RPMI7951 (cell line): ENCODE results near the gene ADARB2. TPM values are rescaled to one million over a fixed set of nuclear protein-coding genes. Genes with fewer than 3 reads are reported as not detected.
"Not testable (repeated sequence)": the region's sequence is repeated elsewhere in the genome, so short reads cannot be mapped to it uniquely, and the experiment has no call there.

ENCODE experiments used
- DNase-seq: peaks from one replicate; pipeline ENCODE4 v3.0.0-alpha.2; 2012; ENCODE audit warnings: low read depth
- total RNA-seq: library from RNA; depleted of rRNA; stranded (reverse); fragments of >200 nt; shearing (Covaris generic); gene quantifications from 2 replicates; pipeline ENCODE4 v1.2.3, GENCODE V29; 2014

ADARB2 gene
- total RNA-seq, 1 experiment from 2014 or later, result not detected

- DNase-seq, result no peak
Observed at GRCh38 chr10:1175956-1176565, 561.3 kb downstream of the ADARB2 start.

GRCh38 chr10:1174022-1174421 lies 563.3 kb downstream of the ADARB2 start:
- no peak for DNase-seq

- no peak for DNase-seq
Observed at GRCh38 chr10:1173091-1173490, 564.2 kb downstream of the ADARB2 start.

GRCh38 chr10:1172256-1172984 lies 564.9 kb downstream of the ADARB2 start:
- no peak for DNase-seq

GRCh38 chr10:1171586-1171985 lies 565.7 kb downstream of the ADARB2 start:
- no peak for DNase-seq

- no peak for DNase-seq
Observed at GRCh38 chr10:1171182-1171581, 566.1 kb downstream of the ADARB2 start.

GRCh38 chr10:1170867-1171180 lies 566.5 kb downstream of the ADARB2 start:
- DNase-seq, result no peak

- DNase-seq, result no peak
Observed at GRCh38 chr10:1169981-1170866, 567.1 kb downstream of the ADARB2 start.

GRCh38 chr10:1169186-1169885 lies 568.0 kb downstream of the ADARB2 start:
- DNase-seq, result no peak

GRCh38 chr10:1168763-1169162 lies 568.6 kb downstream of the ADARB2 start:
- DNase-seq, result no peak

GRCh38 chr10:1166828-1167275 lies 570.5 kb downstream of the ADARB2 start:
- DNase-seq, result no peak

GRCh38 chr10:1166101-1166827 lies 571.1 kb downstream of the ADARB2 start:
- DNase-seq, result no peak

- no peak for DNase-seq
Observed at GRCh38 chr10:1163831-1164230, 573.5 kb downstream of the ADARB2 start.

GRCh38 chr10:1163204-1163660 lies 574.1 kb downstream of the ADARB2 start:
- DNase-seq, result no peak

GRCh38 chr10:1162481-1163203 lies 574.7 kb downstream of the ADARB2 start:
- DNase-seq, result no peak

- DNase-seq, result not testable (repeated sequence)
Observed at GRCh38 chr10:1161315-1161673, 576.0 kb downstream of the ADARB2 start.

GRCh38 chr10:1160561-1161314 lies 576.6 kb downstream of the ADARB2 start:
- DNase-seq, result no peak

GRCh38 chr10:1159131-1160061 lies 577.9 kb downstream of the ADARB2 start:
- peak; percentile 12 for DNase-seq

- not testable (repeated sequence) for DNase-seq
Observed at GRCh38 chr10:1158536-1158935, 578.8 kb downstream of the ADARB2 start.
